Effector memory CD4-positive, alpha-beta T cell (primary cell): ENCODE measurements around the gene C4orf50.

ENCODE experiments used
- DNase-seq, 3 donors: peaks; one replicate each; pipeline ENCODE4 v3.0.0-alpha.2; 2020
- H3K27ac ChIP-seq: 2 replicates; pipeline ENCODE4 v1.7.0; 2013; ENCODE audit warnings: mild to moderate bottlenecking, low read length, moderate library complexity; ENCODE audit not compliant: insufficient read depth, poor library complexity, severe bottlenecking
- H3K27me3 ChIP-seq: replicated peaks from 2 replicates; pipeline ENCODE4 v1.7.0; 2013; ENCODE audit warnings: mild to moderate bottlenecking, low read length; ENCODE audit not compliant: insufficient read depth, control insufficient read depth, poor library complexity, severe bottlenecking
- H3K36me3 ChIP-seq: 2 replicates; pipeline ENCODE4 v1.7.0; 2013; ENCODE audit warnings: mild to moderate bottlenecking, low read length, moderate library complexity; ENCODE audit not compliant: control insufficient read depth, insufficient read depth
- H3K4me1 ChIP-seq: 2 replicates; pipeline ENCODE4 v1.7.0; 2013; ENCODE audit warnings: low read length, mild to moderate bottlenecking; ENCODE audit not compliant: control insufficient read depth, insufficient read depth, poor library complexity, severe bottlenecking
- H3K4me3 ChIP-seq: 2 replicates; pipeline ENCODE4 v1.7.0; 2013; ENCODE audit warnings: low read length, low read depth, mild to moderate bottlenecking; ENCODE audit not compliant: insufficient read depth, poor library complexity, severe bottlenecking
- H3K9me3 ChIP-seq: 2 replicates; pipeline ENCODE4 v1.7.0; 2013; ENCODE audit warnings: mild to moderate bottlenecking, low read length, moderate library complexity; ENCODE audit not compliant: control insufficient read depth

The C4orf50 gene

GRCh38 chr4:5918331-5918985 is 99.8 kb downstream of the C4orf50 start:
- H3K27ac ChIP-seq: no peak overlapping the region
- no peaks in the 10 kb centered on the region for H3K9me3 ChIP-seq
- no peak for DNase-seq
- H3K27me3 ChIP-seq: no peaks in the 10 kb centered on the region
- H3K36me3 ChIP-seq: no peaks in the 10 kb centered on the region
- H3K4me1 ChIP-seq: no peaks in the 10 kb centered on the region
- no peak overlapping the region for H3K4me3 ChIP-seq

- no peaks in the 10 kb centered on the region for H3K4me1 ChIP-seq
- DNase-seq: no peak
- H3K4me3 ChIP-seq: no peak overlapping the region
- H3K27me3 ChIP-seq: no peaks in the 10 kb centered on the region
- H3K9me3 ChIP-seq: no peaks in the 10 kb centered on the region
- H3K36me3 ChIP-seq: no peaks in the 10 kb centered on the region
- H3K27ac ChIP-seq: no peak overlapping the region
These were observed 100.6 kb downstream of the C4orf50 start for GRCh38 chr4:5917672-5918071.

DNA sequence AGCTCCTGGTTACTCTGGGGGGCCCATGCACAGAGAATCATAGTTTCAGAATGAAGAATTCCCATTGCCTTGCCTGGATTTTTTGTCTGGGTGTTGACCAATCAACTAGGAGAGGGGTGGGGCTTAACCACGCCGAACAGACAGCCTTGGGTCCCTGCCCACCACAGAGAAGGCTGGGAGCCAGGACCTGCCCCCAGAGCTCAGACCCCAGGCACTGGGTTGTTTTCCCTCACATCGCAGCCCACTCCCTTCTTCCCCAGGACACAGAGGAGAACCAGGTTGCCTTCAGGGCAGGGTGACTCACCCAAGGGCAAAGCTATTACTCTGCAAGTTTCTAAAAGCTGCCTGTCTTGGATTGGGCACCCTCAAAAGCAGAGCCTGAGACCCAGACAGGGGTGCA is 102.0 kb downstream of the C4orf50 start:
- Histone ChIP-seq H3K27me3 (no peaks in the 10 kb centered on the region), H3K4me1 (no peaks in the 10 kb centered on the region), H3K36me3 (no peaks in the 10 kb centered on the region), H3K4me3 (no peak overlapping the region), H3K27ac (no peak overlapping the region), H3K9me3 (no peaks in the 10 kb centered on the region)
- no peak for DNase-seq

GRCh38 chr4:5913454-5913853 is 104.8 kb downstream of the C4orf50 start:
- Histone ChIP-seq H3K36me3 (no peaks in the 10 kb centered on the region), H3K27ac (no peak overlapping the region), H3K4me3 (no peak overlapping the region), H3K4me1 (no peaks in the 10 kb centered on the region), H3K9me3 (no peaks in the 10 kb centered on the region), H3K27me3 (no peaks in the 10 kb centered on the region)
- no peak for DNase-seq

DNA sequence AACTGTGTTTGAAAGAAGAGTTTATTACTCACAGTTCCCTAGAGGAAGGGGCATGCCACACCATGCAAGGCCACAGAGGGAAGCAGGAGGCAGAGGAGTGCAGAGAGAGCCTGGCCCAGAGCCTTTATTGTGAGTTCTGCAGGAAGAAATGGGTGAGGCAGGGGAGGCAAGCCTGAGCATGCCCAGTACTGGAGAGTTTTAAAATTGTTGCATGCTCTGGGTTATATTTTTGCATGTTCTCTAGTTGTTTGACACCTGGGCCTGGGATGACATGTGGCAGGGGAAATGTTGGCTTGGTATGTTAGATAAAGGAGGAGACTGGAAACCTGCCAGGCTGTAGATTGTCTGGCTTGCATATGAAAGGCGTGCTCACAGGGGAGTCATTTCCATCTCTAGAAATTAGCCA is 105.6 kb downstream of the C4orf50 start:
- Histone ChIP-seq H3K9me3 (no peaks in the 10 kb centered on the region), H3K27me3 (no peaks in the 10 kb centered on the region), H3K36me3 (no peaks in the 10 kb centered on the region), H3K27ac (no peak overlapping the region), H3K4me3 (no peak overlapping the region), H3K4me1 (no peaks in the 10 kb centered on the region)
- no peak for DNase-seq

- H3K36me3 ChIP-seq: no peaks in the 10 kb centered on the region
- H3K4me3 ChIP-seq: no peak overlapping the region
- no peak for DNase-seq
- no peaks in the 10 kb centered on the region for H3K4me1 ChIP-seq
- no peaks in the 10 kb centered on the region for H3K27me3 ChIP-seq
- no peak overlapping the region for H3K27ac ChIP-seq
- H3K9me3 ChIP-seq: no peaks in the 10 kb centered on the region
These were observed 109.3 kb downstream of the C4orf50 start for GRCh38 chr4:5908876-5909427.

- Histone ChIP-seq H3K27ac (no peak overlapping the region), H3K36me3 (no peaks in the 10 kb centered on the region), H3K9me3 (no peaks in the 10 kb centered on the region), H3K4me3 (no peak overlapping the region), H3K27me3 (no peaks in the 10 kb centered on the region), H3K4me1 (no peaks in the 10 kb centered on the region)
- DNase-seq: no peak
These were observed 112.0 kb downstream of the C4orf50 start for GRCh38 chr4:5906191-5906590.

GRCh38 chr4:5905714-5906113 is 112.5 kb downstream of the C4orf50 start:
- no peak for DNase-seq
- H3K36me3 ChIP-seq: no peaks in the 10 kb centered on the region
- no peaks in the 10 kb centered on the region for H3K9me3 ChIP-seq
- no peaks in the 10 kb centered on the region for H3K4me1 ChIP-seq
- H3K4me3 ChIP-seq: no peak overlapping the region
- no peaks in the 10 kb centered on the region for H3K27me3 ChIP-seq
- no peak overlapping the region for H3K27ac ChIP-seq

DNA sequence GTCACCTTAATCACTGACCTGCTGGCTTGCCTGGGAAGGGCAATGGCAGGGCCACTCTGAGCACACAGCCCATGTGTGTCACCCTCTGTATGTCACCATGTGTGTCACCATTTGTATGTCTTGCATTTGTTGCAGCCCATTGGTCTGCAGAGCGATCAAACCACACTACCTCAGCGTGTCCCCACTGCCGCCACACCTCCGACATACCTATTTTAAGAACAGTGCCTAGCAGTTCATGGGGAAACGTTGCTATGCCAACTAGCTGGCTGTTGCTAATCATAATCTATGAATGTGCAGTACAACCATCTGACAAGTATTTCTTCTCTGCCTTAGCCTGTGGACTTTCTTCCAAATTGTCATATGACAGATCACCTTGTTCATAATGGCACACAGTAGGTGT is 117.4 kb downstream of the C4orf50 start:
- Histone ChIP-seq H3K4me3 (no peak overlapping the region), H3K27ac (no peak overlapping the region), H3K4me1 (no peaks in the 10 kb centered on the region), H3K36me3 (no peaks in the 10 kb centered on the region), H3K9me3 (no peaks in the 10 kb centered on the region), H3K27me3 (no peaks in the 10 kb centered on the region)
- no peak for DNase-seq

GRCh38 chr4:5899881-5900280 is 118.3 kb downstream of the C4orf50 start:
- H3K27me3 ChIP-seq: no peaks in the 10 kb centered on the region
- no peaks in the 10 kb centered on the region for H3K36me3 ChIP-seq

More at GRCh38 chr4:5899881-5900280, 118.3 kb downstream of the C4orf50 start:
- Histone ChIP-seq H3K4me1 (no peaks in the 10 kb centered on the region), H3K4me3 (no peak overlapping the region), H3K27ac (no peak overlapping the region), H3K9me3 (no peaks in the 10 kb centered on the region)
- DNase-seq: no peak
